Ectodermal cell (in vitro differentiated cells): ENCODE data around the gene CASP4.

Source experiments
- H3K27ac ChIP-seq: 2 replicates; pipeline ENCODE4 v1.7.0; 2013; ENCODE audit warnings: mild to moderate bottlenecking, low read depth, low read length; ENCODE audit not compliant: insufficient read depth, poor library complexity, severe bottlenecking
- H3K27me3 ChIP-seq: 2 replicates; pipeline ENCODE4 v1.7.0; 2013; ENCODE audit warnings: mild to moderate bottlenecking, low read length; ENCODE audit not compliant: insufficient read depth, control insufficient read depth, poor library complexity, severe bottlenecking
- H3K36me3 ChIP-seq: one replicate; pipeline ENCODE4 v1.7.0; 2013; ENCODE audit warnings: low read length; ENCODE audit not compliant: control insufficient read depth, insufficient read depth
- H3K4me1 ChIP-seq: one replicate; pipeline ENCODE4 v1.7.0; 2013; ENCODE audit warnings: low read length; ENCODE audit not compliant: control insufficient read depth, insufficient read depth
- H3K4me3 ChIP-seq: 2 replicates; pipeline ENCODE4 v1.7.0; 2013; ENCODE audit warnings: low read depth, low read length, control low read depth; ENCODE audit not compliant: insufficient read depth
- H3K9me3 ChIP-seq: 2 replicates; pipeline ENCODE4 v1.7.0; 2013; ENCODE audit warnings: mild to moderate bottlenecking, low read length, moderate library complexity; ENCODE audit not compliant: control insufficient read depth
- WGBS, 2 experiments: methylation state at CpG; one replicate each; pipeline ENCODE4 v1.1.7; 2013; ENCODE audit warnings: missing lambda C conversion rate in 2 of 2; 5-methylcytosine and 5-hydroxymethylcytosine counted together

The CASP4 gene

GRCh38 chr11:104918113-104918824, 50.1 kb downstream of the CASP4 start:
- Histone ChIP-seq H3K4me3 (no peak overlapping the region), H3K4me1 (no peaks in the 10 kb centered on the region), H3K36me3 (no peaks in the 10 kb centered on the region), H3K9me3 (no peaks in the 10 kb centered on the region), H3K27ac (no peak overlapping the region), H3K27me3 (no peaks in the 10 kb centered on the region)
- 89 to 90% methylated on average over 5 to 6 of the region's 6 CpGs for WGBS, 2 experiments

GRCh38 chr11:104917271-104918112, 50.9 kb downstream of the CASP4 start:
- Histone ChIP-seq H3K27me3 (no peaks in the 10 kb centered on the region), H3K36me3 (no peaks in the 10 kb centered on the region), H3K27ac (no peak overlapping the region), H3K4me1 (no peaks in the 10 kb centered on the region), H3K9me3 (no peaks in the 10 kb centered on the region), H3K4me3 (no peak overlapping the region)
- WGBS, 2 experiments = 92 to 98% methylated on average over 3 of the region's 4 CpGs

- no peaks in the 10 kb centered on the region for H3K27me3 ChIP-seq
- no peak overlapping the region for H3K4me3 ChIP-seq
- no peaks in the 10 kb centered on the region for H3K4me1 ChIP-seq
- H3K9me3 ChIP-seq = no peaks in the 10 kb centered on the region
- no peak overlapping the region for H3K27ac ChIP-seq
- H3K36me3 ChIP-seq = no peaks in the 10 kb centered on the region
These were observed 51.9 kb downstream of the CASP4 start for GRCh38 chr11:104916442-104916841.

GRCh38 chr11:104912102-104912501, 56.3 kb downstream of the CASP4 start:
- H3K27me3 ChIP-seq = no peaks in the 10 kb centered on the region
- no peaks in the 10 kb centered on the region for H3K4me1 ChIP-seq
- no peak overlapping the region for H3K27ac ChIP-seq
- no peaks in the 10 kb centered on the region for H3K36me3 ChIP-seq
- no peaks in the 10 kb centered on the region for H3K9me3 ChIP-seq
- 91 to 96% methylated on average over 3 of the region's 3 CpGs for WGBS, 2 experiments
- no peak overlapping the region for H3K4me3 ChIP-seq

GRCh38 chr11:104908186-104908531, 60.2 kb downstream of the CASP4 start:
- no peaks in the 10 kb centered on the region for H3K9me3 ChIP-seq
- WGBS, 2 experiments = 87 to 90% methylated on average over 3 of the region's 3 CpGs

GRCh38 chr11:104907521-104908185, 60.7 kb downstream of the CASP4 start:
- no peaks in the 10 kb centered on the region for H3K9me3 ChIP-seq
- no peaks in the 10 kb centered on the region for H3K4me1 ChIP-seq
- H3K36me3 ChIP-seq = no peaks in the 10 kb centered on the region
- no peak overlapping the region for H3K4me3 ChIP-seq
- no peak overlapping the region for H3K27ac ChIP-seq
- no peaks in the 10 kb centered on the region for H3K27me3 ChIP-seq
- WGBS, 2 experiments = 80 to 81% methylated on average over 6 of the region's 7 CpGs

More at GRCh38 chr11:104908186-104908531, 60.2 kb downstream of the CASP4 start:
- Histone ChIP-seq H3K27me3 (no peaks in the 10 kb centered on the region), H3K27ac (no peak overlapping the region), H3K4me3 (no peak overlapping the region), H3K36me3 (no peaks in the 10 kb centered on the region), H3K4me1 (no peaks in the 10 kb centered on the region)

- H3K36me3 ChIP-seq = no peaks in the 10 kb centered on the region
- WGBS, 2 experiments = 94 to 98% methylated on average over 3 to 4 of the region's 4 CpGs
- no peak overlapping the region for H3K27ac ChIP-seq
- no peak overlapping the region for H3K4me3 ChIP-seq
- H3K9me3 ChIP-seq = no peaks in the 10 kb centered on the region
- no peaks in the 10 kb centered on the region for H3K27me3 ChIP-seq
- no peaks in the 10 kb centered on the region for H3K4me1 ChIP-seq
These were observed 63.1 kb downstream of the CASP4 start for GRCh38 chr11:104905271-104905670.

- H3K4me3 ChIP-seq = no peak overlapping the region
These were observed 69.1 kb downstream of the CASP4 start for GRCh38 chr11:104899226-104899625.

GRCh38 chr11:104898685-104899013, 69.7 kb downstream of the CASP4 start:
- no peak overlapping the region for H3K27ac ChIP-seq
- no peak overlapping the region for H3K4me3 ChIP-seq
- no peaks in the 10 kb centered on the region for H3K4me1 ChIP-seq
- no peaks in the 10 kb centered on the region for H3K9me3 ChIP-seq
- 100% methylated on average over 1 of the region's 1 CpG; no CpG with 5 or more reads in 1 of the 2 experiments for WGBS, 2 experiments
- H3K36me3 ChIP-seq = no peaks in the 10 kb centered on the region
- H3K27me3 ChIP-seq = no peaks in the 10 kb centered on the region

More at GRCh38 chr11:104899226-104899625, 69.1 kb downstream of the CASP4 start:
- H3K9me3 ChIP-seq = no peaks in the 10 kb centered on the region
- no peaks in the 10 kb centered on the region for H3K27me3 ChIP-seq
- no peaks in the 10 kb centered on the region for H3K36me3 ChIP-seq
- no peaks in the 10 kb centered on the region for H3K4me1 ChIP-seq
- H3K27ac ChIP-seq = no peak overlapping the region
